ENCODE measurements around the gene RGS7BP. TPM values are rescaled to one million over a fixed set of nuclear protein-coding genes. Genes with fewer than 3 reads are reported as not detected.

The RGS7BP gene
- total RNA-seq, 8 experiments from 2014 or later = 0.10 to 9.5 (median 3.8) TPM

GRCh38 chr5:64570395-64570996 is 64.7 kb downstream of the RGS7BP start:
- no peak overlapping the region for H3K27ac ChIP-seq
- in situ Hi-C loops (cut with MboI; ENCODE audit: low pct_unique_long_range_greater_than_20kb in 2 of 9, low sequenced_read_pairs in 9 of 9, unreplicated experiment in 9 of 9) = no loop called here
- H3K4me3 ChIP-seq = no peak overlapping the region
- no peak for ATAC-seq (replicated peaks in 6 of 8)
- WGBS, 10 experiments = 59 to 100% (median 88%) methylated on average over 1 to 2 of the region's 2 CpGs; no CpG with 5 or more reads in 2 of the 10 experiments
- peaks cover 4 to 5% of the 10 kb centered on the region in 2 donors for H3K4me1 ChIP-seq (replicated peaks in 1 of 2)

GRCh38 chr5:64575561-64575960 is 69.7 kb downstream of the RGS7BP start:
- H3K4me3 ChIP-seq = no peak overlapping the region
- no peak overlapping the region for H3K27ac ChIP-seq
- in situ Hi-C loops (cut with MboI; ENCODE audit: low pct_unique_long_range_greater_than_20kb in 2 of 9, low sequenced_read_pairs in 9 of 9, unreplicated experiment in 9 of 9) = no loop called here
- ATAC-seq (replicated peaks in 6 of 8) = no peak
- no peaks in the 10 kb centered on the region for H3K4me1 ChIP-seq (replicated peaks in 1 of 2)
- 13 to 100% (median 84%) methylated on average over 1 to 5 of the region's 5 CpGs for WGBS, 10 experiments

GRCh38 chr5:64576250-64576649 is 70.4 kb downstream of the RGS7BP start:
- Histone ChIP-seq H3K27ac (no peak overlapping the region), H3K4me1 (replicated peaks in 1 of 2) (no peaks in the 10 kb centered on the region), H3K4me3 (no peak overlapping the region)
- ATAC-seq (replicated peaks in 6 of 8) = peak in 4 of 8 experiments; percentile 43 to 98 (median 97)
- in situ Hi-C loops (cut with MboI; ENCODE audit: low pct_unique_long_range_greater_than_20kb in 2 of 9, low sequenced_read_pairs in 9 of 9, unreplicated experiment in 9 of 9) = no loop called here
- WGBS, 10 experiments = 20 to 71% (median 45%) methylated on average over 1 to 2 of the region's 2 CpGs; no CpG with 5 or more reads in 7 of the 10 experiments

GRCh38 chr5:64585646-64586045 is 79.8 kb downstream of the RGS7BP start:
- H3K4me1 ChIP-seq (replicated peaks in 1 of 2) = peaks cover 8 to 18% of the 10 kb centered on the region in 2 donors
- in situ Hi-C loops (cut with MboI; ENCODE audit: low pct_unique_long_range_greater_than_20kb in 2 of 9, low sequenced_read_pairs in 9 of 9, unreplicated experiment in 9 of 9) = no loop called here
- no peak overlapping the region for H3K4me3 ChIP-seq
- H3K27ac ChIP-seq = no peak overlapping the region
- WGBS, 10 experiments = 0 to 94% (median 74%) methylated on average over 1 to 4 of the region's 4 CpGs
- ATAC-seq (replicated peaks in 6 of 8) = no peak

- Histone ChIP-seq H3K27ac (no peak overlapping the region), H3K4me3 (no peak overlapping the region), H3K4me1 (replicated peaks in 1 of 2) (peaks cover 8 to 18% of the 10 kb centered on the region in 2 donors)
- ATAC-seq (replicated peaks in 6 of 8) = peak in 5 of 8 experiments; percentile 62 to 83 (median 70)
- in situ Hi-C loops (cut with MboI; ENCODE audit: low pct_unique_long_range_greater_than_20kb in 2 of 9, low sequenced_read_pairs in 9 of 9, unreplicated experiment in 9 of 9) = no loop called here
Observed at GRCh38 chr5:64587370-64587769, 81.6 kb downstream of the RGS7BP start.

- Histone ChIP-seq H3K4me1 (replicated peaks in 1 of 2) (peaks cover 0 to 7% of the 10 kb centered on the region in 2 donors), H3K27ac (no peak overlapping the region), H3K4me3 (no peak overlapping the region)
- in situ Hi-C loops (cut with MboI; ENCODE audit: low pct_unique_long_range_greater_than_20kb in 2 of 9, low sequenced_read_pairs in 9 of 9, unreplicated experiment in 9 of 9) = loop anchor here in 1 of 9 experiments (10.0 kb wide), 1 partner anchor 198 kb away; no protein-coding TSS in a partner anchor
- 0 to 41% (median 6%) methylated on average over 1 to 2 of the region's 2 CpGs for WGBS, 10 experiments
- peak in 3 of 8 experiments; percentile 59 to 92 (median 66) for ATAC-seq (replicated peaks in 6 of 8)
Observed at GRCh38 chr5:64592730-64593341, 87.0 kb downstream of the RGS7BP start.

GRCh38 chr5:64594025-64594424 is 88.2 kb downstream of the RGS7BP start:
- H3K4me1 ChIP-seq (replicated peaks in 1 of 2) = no peaks in the 10 kb centered on the region
- H3K27ac ChIP-seq = no peak overlapping the region
- no peak for ATAC-seq (replicated peaks in 6 of 8)
- in situ Hi-C loops (cut with MboI; ENCODE audit: low pct_unique_long_range_greater_than_20kb in 2 of 9, low sequenced_read_pairs in 9 of 9, unreplicated experiment in 9 of 9) = loop anchor here in 1 of 9 experiments (10.0 kb wide), 1 partner anchor 199 kb away; no protein-coding TSS in a partner anchor
- 92 to 100% (median 94%) methylated on average over 2 to 3 of the region's 3 CpGs; no CpG with 5 or more reads in 5 of the 10 experiments for WGBS, 10 experiments
- no peak overlapping the region for H3K4me3 ChIP-seq

- WGBS, 10 experiments = 20 to 100% (median 96%) methylated on average over 1 to 4 of the region's 4 CpGs; no CpG with 5 or more reads in 2 of the 10 experiments
- no peaks in the 10 kb centered on the region for H3K4me1 ChIP-seq (replicated peaks in 1 of 2)
- no peak overlapping the region for H3K4me3 ChIP-seq
- H3K27ac ChIP-seq = no peak overlapping the region
- in situ Hi-C loops (cut with MboI; ENCODE audit: low pct_unique_long_range_greater_than_20kb in 2 of 9, low sequenced_read_pairs in 9 of 9, unreplicated experiment in 9 of 9) = loop anchor here in 1 of 9 experiments (10.0 kb wide), 1 partner anchor 200 kb away; no protein-coding TSS in a partner anchor
- ATAC-seq (replicated peaks in 6 of 8) = no peak
Observed at GRCh38 chr5:64594601-64595000, 88.8 kb downstream of the RGS7BP start.

- Histone ChIP-seq H3K27ac (no peak overlapping the region), H3K4me3 (no peak overlapping the region), H3K4me1 (replicated peaks in 1 of 2) (no peaks in the 10 kb centered on the region)
- ATAC-seq (replicated peaks in 6 of 8) = peak in 2 of 8 experiments; percentile 33 to 58
- WGBS, 10 experiments = 11 to 100% (median 71%) methylated on average over 1 to 2 of the region's 2 CpGs; no CpG with 5 or more reads in 1 of the 10 experiments
- in situ Hi-C loops (cut with MboI; ENCODE audit: low pct_unique_long_range_greater_than_20kb in 2 of 9, low sequenced_read_pairs in 9 of 9, unreplicated experiment in 9 of 9) = loop anchor here in 1 of 9 experiments (10.0 kb wide), 1 partner anchor 200 kb away; no protein-coding TSS in a partner anchor
Observed at GRCh38 chr5:64595031-64595855, 89.4 kb downstream of the RGS7BP start.

GRCh38 chr5:64599226-64599625 is 93.4 kb downstream of the RGS7BP start:
- H3K27ac ChIP-seq = no peak overlapping the region
- no peaks in the 10 kb centered on the region for H3K4me1 ChIP-seq (replicated peaks in 1 of 2)
- in situ Hi-C loops (cut with MboI; ENCODE audit: low pct_unique_long_range_greater_than_20kb in 2 of 9, low sequenced_read_pairs in 9 of 9, unreplicated experiment in 9 of 9) = loop anchor here in 1 of 9 experiments (10.0 kb wide), 1 partner anchor 204 kb away; no protein-coding TSS in a partner anchor
- H3K4me3 ChIP-seq = no peak overlapping the region
- ATAC-seq (replicated peaks in 6 of 8) = no peak

GRCh38 chr5:64603676-64604075 is 97.9 kb downstream of the RGS7BP start:
- in situ Hi-C loops (cut with MboI; ENCODE audit: low pct_unique_long_range_greater_than_20kb in 2 of 9, low sequenced_read_pairs in 9 of 9, unreplicated experiment in 9 of 9) = loop anchor here in 3 of 9 experiments (25.0 kb wide), 2 partner anchors 91 to 366 kb away; partner anchors contain the start of gene RGS7BP (in 1 of the 3)
- peak in 1 of 8 experiments; percentile 27 for ATAC-seq (replicated peaks in 6 of 8)
- H3K27ac ChIP-seq = no peak overlapping the region
- H3K4me3 ChIP-seq = no peak overlapping the region
- no peaks in the 10 kb centered on the region for H3K4me1 ChIP-seq (replicated peaks in 1 of 2)
- WGBS, 10 experiments = 5 to 90% (median 66%) methylated on average over 2 to 4 of the region's 4 CpGs

GRCh38 chr5:64606926-64607325 is 101.1 kb downstream of the RGS7BP start:
- in situ Hi-C loops (cut with MboI; ENCODE audit: low pct_unique_long_range_greater_than_20kb in 2 of 9, low sequenced_read_pairs in 9 of 9, unreplicated experiment in 9 of 9) = loop anchor here in 3 of 9 experiments (25.0 kb wide), 2 partner anchors 95 to 370 kb away; partner anchors contain the start of gene RGS7BP (in 1 of the 3)
- ATAC-seq (replicated peaks in 6 of 8) = no peak
- Histone ChIP-seq H3K4me1 (replicated peaks in 1 of 2) (no peaks in the 10 kb centered on the region), H3K4me3 (no peak overlapping the region), H3K27ac (no peak overlapping the region)
- 17 to 100% (median 83%) methylated on average over 1 of the region's 1 CpG; no CpG with 5 or more reads in 4 of the 10 experiments for WGBS, 10 experiments
